Keratinocyte (primary cell): ENCODE results near the gene PPP2R3C.

Experiments used
- EZH2 ChIP-seq: IDR thresholded peaks from one replicate; pipeline ENCODE4 v1.6.1; 2012; ENCODE audit warnings: inconsistent platforms, mild to moderate bottlenecking, low read length, moderate library complexity
- TF ChIP-seq, protein P1 (sequence below), 3 experiments: IDR thresholded peaks in 1 of 3; conservative IDR thresholded peaks in 1 of 3; optimal IDR thresholded peaks in 1 of 3; 2 replicates in 2 of 3; 3 replicates in 1 of 3; pipeline versions ENCODE3 to v1.5.1; 2011; ENCODE audit warnings: low read length in 3 of 3, mild to moderate bottlenecking in 3 of 3, moderate library complexity in 2 of 3, control low read depth in 1 of 3, inconsistent platforms in 1 of 3; ENCODE audit not compliant: insufficient read depth in 2 of 3; ENCODE audit errors: extremely low read depth in 1 of 3

- TF ChIP-seq, protein P1, sequence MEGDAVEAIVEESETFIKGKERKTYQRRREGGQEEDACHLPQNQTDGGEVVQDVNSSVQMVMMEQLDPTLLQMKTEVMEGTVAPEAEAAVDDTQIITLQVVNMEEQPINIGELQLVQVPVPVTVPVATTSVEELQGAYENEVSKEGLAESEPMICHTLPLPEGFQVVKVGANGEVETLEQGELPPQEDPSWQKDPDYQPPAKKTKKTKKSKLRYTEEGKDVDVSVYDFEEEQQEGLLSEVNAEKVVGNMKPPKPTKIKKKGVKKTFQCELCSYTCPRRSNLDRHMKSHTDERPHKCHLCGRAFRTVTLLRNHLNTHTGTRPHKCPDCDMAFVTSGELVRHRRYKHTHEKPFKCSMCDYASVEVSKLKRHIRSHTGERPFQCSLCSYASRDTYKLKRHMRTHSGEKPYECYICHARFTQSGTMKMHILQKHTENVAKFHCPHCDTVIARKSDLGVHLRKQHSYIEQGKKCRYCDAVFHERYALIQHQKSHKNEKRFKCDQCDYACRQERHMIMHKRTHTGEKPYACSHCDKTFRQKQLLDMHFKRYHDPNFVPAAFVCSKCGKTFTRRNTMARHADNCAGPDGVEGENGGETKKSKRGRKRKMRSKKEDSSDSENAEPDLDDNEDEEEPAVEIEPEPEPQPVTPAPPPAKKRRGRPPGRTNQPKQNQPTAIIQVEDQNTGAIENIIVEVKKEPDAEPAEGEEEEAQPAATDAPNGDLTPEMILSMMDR (optimal IDR thresholded peaks at IDR 0.05 in 1 of 3, IDR thresholded peaks at IDR 0.05 in 1 of 3, conservative IDR thresholded peaks at IDR 0.05 in 1 of 3; ENCODE audit: extremely low read depth in 1 of 3, insufficient read depth in 2 of 3, low read length in 3 of 3) = no peak
- TF ChIP-seq EZH2 = no peak
Observed at GRCh38 chr14:35045798-35046047, 76.1 kb downstream of the PPP2R3C start.
